SK-N-SH (cell line): Measurements from ENCODE around the gene GSG1L2.

Experiments used
- CTCF ChIP-seq: fragments of 200-600 bp; sonication (generic); IDR thresholded peaks from 2 replicates; pipeline ENCODE4 v1.6.1; 2017; ENCODE audit warnings: antibody characterized with exemption, mild to moderate bottlenecking, moderate library complexity
- ELF1 ChIP-seq: IDR thresholded peaks from 2 replicates; pipeline ENCODE4 v1.4.0; 2012
- POLR2AphosphoS5 ChIP-seq: IDR thresholded peaks from 2 replicates; pipeline ENCODE4 v1.6.1; 2012; ENCODE audit warnings: low read depth, low read length
- RAD21 ChIP-seq: IDR thresholded peaks from 2 replicates; pipeline ENCODE4 v1.6.1; 2012; ENCODE audit warnings: mild to moderate bottlenecking, low read length
- RCOR1 ChIP-seq: fragments of 150-350 bp; IDR thresholded peaks from 2 replicates; pipeline ENCODE4 v1.6.1; 2017; ENCODE audit warnings: antibody characterized with exemption, low read length
- SIN3A ChIP-seq: IDR thresholded peaks from 2 replicates; pipeline ENCODE4 v1.6.1; 2012; ENCODE audit warnings: low read depth, mild to moderate bottlenecking, low read length, moderate library complexity, borderline replicate concordance
- TAF1 ChIP-seq: IDR thresholded peaks from 2 replicates; pipeline ENCODE4 v1.6.1; 2012; ENCODE audit warnings: low read depth, mild to moderate bottlenecking, low read length, moderate library complexity, borderline replicate concordance

GRCh38 chr17:9766970-9767369 is 54.9 kb downstream of the GSG1L2 start:
- TF ChIP-seq CTCF, result no peak
- TF ChIP-seq TAF1, result no peak
- no peak for TF ChIP-seq RAD21
- no peak for TF ChIP-seq RCOR1
- no peak for TF ChIP-seq POLR2AphosphoS5
- TF ChIP-seq ELF1, result no peak
- TF ChIP-seq SIN3A, result no peak
